Natural killer cell treated with Interleukin-12 subunit alpha and Interleukin-12 subunit beta and Interleukin-15 and Interleukin-18, amount 100 ng/mL, for 72 hours (primary cell): Measurements from ENCODE around the gene FA2H. TPM values are rescaled to one million over a fixed set of nuclear protein-coding genes. Genes with fewer than 3 reads are reported as not detected.
"Not testable (repeated sequence)": the region's sequence is repeated elsewhere in the genome, so short reads cannot be mapped to it uniquely, and the experiment has no call there.

Experiments used
- ATAC-seq, 2 donors: fragments of 150-1000 bp; cut with Tn5 transposase in 1 of 2; sonication (Bioruptor Pico), chemical (Tn5 transposase) in 1 of 2; 2 replicates each; pipeline ENCODE4 v1.10.0; 2021
- DNase-seq: peaks from one replicate; pipeline ENCODE4 v3.0.0; 2022; ENCODE audit warnings: low spot score
- H3K27ac Mint-ChIP-seq, 2 donors: 1 replicate in 1 of 2; 2 replicates in 1 of 2; pipeline ENCODE4 v1.8.0; 2022; ENCODE audit warnings: mixed read lengths in 2 of 2, mild to moderate bottlenecking in 1 of 2, moderate library complexity in 1 of 2
- H3K27me3 Mint-ChIP-seq, 2 donors: 1 replicate in 1 of 2; 2 replicates in 1 of 2; pipeline ENCODE4 v1.8.0; 2022; ENCODE audit warnings: mixed read lengths in 2 of 2
- H3K36me3 Mint-ChIP-seq: one replicate; pipeline ENCODE4 v1.8.0; 2022; ENCODE audit warnings: mixed read lengths
- H3K4me1 Mint-ChIP-seq, 2 donors: 1 replicate in 1 of 2; 2 replicates in 1 of 2; pipeline ENCODE4 v1.8.0; 2022; ENCODE audit warnings: low read depth in 2 of 2, mixed read lengths in 2 of 2, mild to moderate bottlenecking in 1 of 2
- H3K4me3 Mint-ChIP-seq: one replicate; pipeline ENCODE4 v1.8.0; 2022; ENCODE audit warnings: mixed read lengths
- H3K9me3 Mint-ChIP-seq: 2 replicates; pipeline ENCODE4 v1.8.0; 2022; ENCODE audit warnings: mixed read lengths
- total RNA-seq, 2 donors: library from RNA; stranded (reverse); gene quantifications; one replicate each; pipeline ENCODE4 v1.2.3, GENCODE V29; 2022

FA2H gene
- total RNA-seq, 2 donors from 2014 or later, result not detected

- Mint-ChIP-seq H3K9me3 (peaks cover 3% of the 10 kb centered on the region), H3K27me3 (peaks cover 22% of the 10 kb centered on the region in 2 donors), H3K36me3 (peaks cover 4% of the 10 kb centered on the region), H3K4me1 (no peaks in the 10 kb centered on the region), H3K4me3 (no peak overlapping the region), H3K27ac (no peak overlapping the region)
- no peak for DNase-seq
- no peak for ATAC-seq
Observed at GRCh38 chr16:74788108-74788507, 13.5 kb upstream of the FA2H start.

- no peak overlapping the region for H3K4me3 Mint-ChIP-seq
Observed at GRCh38 chr16:74785031-74785430, 10.4 kb upstream of the FA2H start.

GRCh38 chr16:74778646-74779045 is 4.0 kb upstream of the FA2H start:
- Mint-ChIP-seq H3K4me1 (peaks cover 6 to 9% of the 10 kb centered on the region in 2 donors), H3K9me3 (no peaks in the 10 kb centered on the region), H3K27ac (no peak overlapping the region), H3K27me3 (peaks cover 15 to 19% of the 10 kb centered on the region in 2 donors), H3K4me3 (no peak overlapping the region), H3K36me3 (no peaks in the 10 kb centered on the region)
- ATAC-seq, result no peak
- no peak for DNase-seq

More at GRCh38 chr16:74785031-74785430, 10.4 kb upstream of the FA2H start:
- no peaks in the 10 kb centered on the region for H3K4me1 Mint-ChIP-seq
- DNase-seq, result no peak
- no peaks in the 10 kb centered on the region for H3K36me3 Mint-ChIP-seq
- no peaks in the 10 kb centered on the region for H3K9me3 Mint-ChIP-seq
- no peak for ATAC-seq
- no peak overlapping the region for H3K27ac Mint-ChIP-seq
- H3K27me3 Mint-ChIP-seq, result peaks cover 14 to 15% of the 10 kb centered on the region in 2 donors

GRCh38 chr16:74776926-74777325 is 2.3 kb upstream of the FA2H start:
- H3K9me3 Mint-ChIP-seq, result no peaks in the 10 kb centered on the region
- ATAC-seq, result no peak
- H3K27ac Mint-ChIP-seq, result no peak overlapping the region
- no peak for DNase-seq
- no peaks in the 10 kb centered on the region for H3K36me3 Mint-ChIP-seq
- H3K27me3 Mint-ChIP-seq, result peaks cover 26 to 32% of the 10 kb centered on the region in 2 donors
- H3K4me3 Mint-ChIP-seq, result no peak overlapping the region
- H3K4me1 Mint-ChIP-seq, result peaks cover 7 to 11% of the 10 kb centered on the region in 2 donors

- no peak for ATAC-seq
- DNase-seq, result no peak
- H3K36me3 Mint-ChIP-seq, result no peaks in the 10 kb centered on the region
- H3K27me3 Mint-ChIP-seq, result peaks cover 32 to 41% of the 10 kb centered on the region in 2 donors
- H3K4me3 Mint-ChIP-seq, result peak overlapping the region; percentile 54
- H3K27ac Mint-ChIP-seq, result no peak overlapping the region
- H3K4me1 Mint-ChIP-seq, result peaks cover 7 to 11% of the 10 kb centered on the region in 2 donors
- no peaks in the 10 kb centered on the region for H3K9me3 Mint-ChIP-seq
Observed at GRCh38 chr16:74775255-74775654, 635 bp upstream of the FA2H start.

- Mint-ChIP-seq H3K9me3 (no peaks in the 10 kb centered on the region), H3K27me3 (peaks cover 30 to 41% of the 10 kb centered on the region in 2 donors), H3K36me3 (no peaks in the 10 kb centered on the region), H3K4me1 (peaks cover 7 to 11% of the 10 kb centered on the region in 2 donors), H3K27ac (no peak overlapping the region), H3K4me3 (peak overlapping the region; percentile 74)
- ATAC-seq, result no peak
- DNase-seq, result no peak
Observed at GRCh38 chr16:74773446-74774222, 986 bp downstream of the FA2H start.

GRCh38 chr16:74771656-74772315 is 2.8 kb downstream of the FA2H start:
- no peaks in the 10 kb centered on the region for H3K9me3 Mint-ChIP-seq
- ATAC-seq (no peak), DNase-seq (no peak)
- H3K4me1 Mint-ChIP-seq, result peaks cover 7 to 11% of the 10 kb centered on the region in 2 donors
- H3K27ac Mint-ChIP-seq, result no peak overlapping the region
- H3K27me3 Mint-ChIP-seq, result peaks cover 31 to 53% of the 10 kb centered on the region in 2 donors
- no peak overlapping the region for H3K4me3 Mint-ChIP-seq
- H3K36me3 Mint-ChIP-seq, result no peaks in the 10 kb centered on the region

GRCh38 chr16:74770831-74771526 is 3.6 kb downstream of the FA2H start:
- no peak for ATAC-seq
- Mint-ChIP-seq H3K4me1 (peaks cover 7 to 11% of the 10 kb centered on the region in 2 donors), H3K4me3 (no peak overlapping the region), H3K27me3 (peaks cover 32 to 59% of the 10 kb centered on the region in 2 donors), H3K9me3 (no peaks in the 10 kb centered on the region), H3K27ac (no peak overlapping the region), H3K36me3 (no peaks in the 10 kb centered on the region)
- DNase-seq, result no peak

- Mint-ChIP-seq H3K27me3 (peaks cover 30 to 55% of the 10 kb centered on the region in 2 donors), H3K4me3 (no peak overlapping the region)
Observed at GRCh38 chr16:74769586-74770190, 4.9 kb downstream of the FA2H start.

GRCh38 chr16:74768239-74768638 is 6.4 kb downstream of the FA2H start:
- Mint-ChIP-seq H3K36me3 (no peaks in the 10 kb centered on the region), H3K27me3 (peaks cover 31 to 52% of the 10 kb centered on the region in 2 donors), H3K4me3 (no peak overlapping the region), H3K9me3 (no peaks in the 10 kb centered on the region), H3K27ac (no peak overlapping the region), H3K4me1 (no peaks in the 10 kb centered on the region)
- ATAC-seq, result peak in 1 of 2 donors; percentile 25
- no peak for DNase-seq

More at GRCh38 chr16:74769586-74770190, 4.9 kb downstream of the FA2H start:
- Mint-ChIP-seq H3K27ac (no peak overlapping the region), H3K9me3 (no peaks in the 10 kb centered on the region), H3K4me1 (peaks cover 7% of the 10 kb centered on the region in 2 donors), H3K36me3 (no peaks in the 10 kb centered on the region)
- DNase-seq (no peak), ATAC-seq (no peak)

- Mint-ChIP-seq H3K27me3 (peaks cover 28 to 47% of the 10 kb centered on the region in 2 donors), H3K36me3 (no peaks in the 10 kb centered on the region), H3K27ac (no peak overlapping the region), H3K4me3 (no peak overlapping the region), H3K4me1 (no peaks in the 10 kb centered on the region), H3K9me3 (no peaks in the 10 kb centered on the region)
- no peak for DNase-seq
- no peak for ATAC-seq
Observed at GRCh38 chr16:74767749-74768148, 6.9 kb downstream of the FA2H start.

- no peak for DNase-seq
- no peak for ATAC-seq
- Mint-ChIP-seq H3K4me1 (no peaks in the 10 kb centered on the region), H3K27ac (no peak overlapping the region), H3K9me3 (no peaks in the 10 kb centered on the region), H3K36me3 (no peaks in the 10 kb centered on the region), H3K27me3 (peaks cover 20 to 37% of the 10 kb centered on the region in 2 donors), H3K4me3 (no peak overlapping the region)
Observed at GRCh38 chr16:74766729-74767128, 7.9 kb downstream of the FA2H start.

- not testable (repeated sequence) for H3K9me3 Mint-ChIP-seq, H3K27ac Mint-ChIP-seq, H3K4me3 Mint-ChIP-seq, H3K36me3 Mint-ChIP-seq, ATAC-seq, DNase-seq, H3K4me1 Mint-ChIP-seq
- H3K27me3 Mint-ChIP-seq, result peaks cover 16 to 35% of the 10 kb centered on the region in 2 donors
Observed at GRCh38 chr16:74764184-74764583, 10.4 kb downstream of the FA2H start.
